GM19463 (cell line): Measurements from ENCODE around the gene P2RY14.

Experiments used
- ATAC-seq: cut with Tn5 transposase; IDR thresholded peaks from one replicate; pipeline ENCODE4 v1.9.1; 2021; ENCODE audit warnings: mild to moderate bottlenecking, moderate library complexity; ENCODE audit not compliant: unreplicated experiment

The P2RY14 gene

GRCh38 chr3:151301787-151302186 lies 23.4 kb upstream of the P2RY14 start:
- ATAC-seq = no peak

GRCh38 chr3:151300539-151300938 lies 22.2 kb upstream of the P2RY14 start:
- ATAC-seq = no peak

GRCh38 chr3:151299006-151299405 lies 20.7 kb upstream of the P2RY14 start:
- no peak for ATAC-seq

GRCh38 chr3:151297429-151297828 lies 19.1 kb upstream of the P2RY14 start:
- ATAC-seq = no peak

GRCh38 chr3:151296226-151296625 lies 17.9 kb upstream of the P2RY14 start:
- no peak for ATAC-seq

GRCh38 chr3:151293127-151293526 lies 14.8 kb upstream of the P2RY14 start:
- peak; percentile 65 for ATAC-seq

GRCh38 chr3:151290673-151291072 lies 12.3 kb upstream of the P2RY14 start:
- no peak for ATAC-seq

GRCh38 chr3:151289445-151289844 lies 11.1 kb upstream of the P2RY14 start:
- no peak for ATAC-seq

- ATAC-seq = no peak
These were observed 7.6 kb upstream of the P2RY14 start for GRCh38 chr3:151285940-151286339.

- no peak for ATAC-seq
These were observed 5.6 kb upstream of the P2RY14 start for GRCh38 chr3:151283907-151284461.

GRCh38 chr3:151283387-151283786 lies 5.0 kb upstream of the P2RY14 start:
- ATAC-seq = no peak

- no peak for ATAC-seq
These were observed 4.6 kb upstream of the P2RY14 start for GRCh38 chr3:151282921-151283320.

- ATAC-seq = no peak
These were observed 3.5 kb upstream of the P2RY14 start for GRCh38 chr3:151281671-151282324.

GRCh38 chr3:151276687-151277042 lies 1.7 kb downstream of the P2RY14 start:
- ATAC-seq = peak; percentile 66

- peak; percentile 19 for ATAC-seq
These were observed 2.2 kb downstream of the P2RY14 start for GRCh38 chr3:151276038-151276686.

GRCh38 chr3:151275091-151275490 lies 3.3 kb downstream of the P2RY14 start:
- ATAC-seq = no peak

- no peak for ATAC-seq
These were observed 8.7 kb downstream of the P2RY14 start for GRCh38 chr3:151269631-151270030.

- peak; percentile 46 for ATAC-seq
These were observed 9.8 kb downstream of the P2RY14 start for GRCh38 chr3:151268267-151269235.

- no peak for ATAC-seq
These were observed 11.3 kb downstream of the P2RY14 start for GRCh38 chr3:151267066-151267465.

GRCh38 chr3:151265866-151266265 lies 12.5 kb downstream of the P2RY14 start:
- ATAC-seq = peak; percentile 97

- ATAC-seq = no peak
These were observed 13.2 kb downstream of the P2RY14 start for GRCh38 chr3:151265166-151265565.
